Measurements from ENCODE around the gene SHISA3. TPM values are rescaled to one million over a fixed set of nuclear protein-coding genes. Genes with fewer than 3 reads are reported as not detected.

Gene SHISA3
- total and polyA plus RNA-seq, 2 of the 8 experiments (the other 6 are each of a cell fraction or from before 2014, with no cell fraction given) = 2.0 to 9.3 TPM

DNA sequence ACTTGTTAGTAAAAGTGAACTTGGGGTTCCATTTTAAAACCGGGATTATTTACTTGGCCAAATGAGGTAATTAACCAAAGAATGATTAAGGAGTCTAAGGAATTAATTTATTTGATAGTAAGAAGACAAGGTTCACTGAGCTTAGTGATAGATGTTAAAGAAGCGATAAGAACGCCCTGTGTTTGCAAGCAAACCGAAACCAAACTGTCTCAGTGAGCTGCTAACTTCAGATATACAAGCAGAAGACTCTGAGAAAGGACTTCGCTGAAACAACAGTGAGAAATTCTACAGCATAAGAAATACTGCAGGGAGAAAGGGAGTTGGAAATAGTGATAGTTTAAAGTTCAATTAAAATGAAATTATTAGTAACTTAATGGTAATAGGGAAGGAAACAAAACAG, 37.6 kb upstream of the SHISA3 start:
- Histone ChIP-seq H2BK5ac (ENCODE audit: low read depth, low read length) (no peak overlapping the region), H3K18ac (ENCODE audit: extremely low read depth, low read length) (no peak overlapping the region), H4K8ac (ENCODE audit: extremely low read depth, insufficient read depth, low read length) (no peak overlapping the region), H3K27ac (ENCODE audit: low read depth, low read length) (no peak overlapping the region), H4K20me1 (replicated peaks in 1 of 2; ENCODE audit: control insufficient read depth in 1 of 2, insufficient read depth in 2 of 2, low read length in 2 of 2) (no peaks in the 10 kb centered on the region), H4K91ac (replicated peaks; ENCODE audit: insufficient read length, low read length) (no peak overlapping the region), H3K27me3 (replicated peaks in 1 of 4; ENCODE audit: control insufficient read depth in 3 of 4, extremely low read depth in 1 of 4, insufficient read depth in 3 of 4, low read length in 3 of 4) (peaks cover 0 to 1% (median 0%) of the 10 kb centered on the region in 4 experiments; a peak in 1 of 7 replicates), H3K23ac (ENCODE audit: insufficient read length) (no peak overlapping the region), H3K36me3 (ENCODE audit: control insufficient read depth in 2 of 4, insufficient read depth in 4 of 4, low read length in 3 of 4) (no peaks in the 10 kb centered on the region), H4K5ac (ENCODE audit: insufficient read length, low read depth, low read length) (no peak overlapping the region), H3K4ac (replicated peaks; ENCODE audit: insufficient read length, low read depth, low read length) (no peak overlapping the region), H2BK20ac (ENCODE audit: low read length) (no peak overlapping the region), H2BK12ac (ENCODE audit: low read depth, low read length) (no peak overlapping the region), H3K56ac (replicated peaks; ENCODE audit: insufficient read length, low read depth, low read length) (no peak overlapping the region), H2BK120ac (replicated peaks; ENCODE audit: low read depth, low read length) (no peak overlapping the region), H3K14ac (ENCODE audit: insufficient read length) (no peak overlapping the region), H3K9ac (replicated peaks in 1 of 4; ENCODE audit: extremely low read depth in 1 of 4, low read depth in 3 of 4, low read length in 3 of 4) (no peak overlapping the region), H3K9me3 (ENCODE audit: insufficient read depth in 2 of 2, low read depth in 1 of 2, low read length in 1 of 2) (no peaks in the 10 kb centered on the region), H2BK15ac (ENCODE audit: low read length) (no peak overlapping the region), H3K4me1 (replicated peaks in 1 of 4; ENCODE audit: control insufficient read depth in 3 of 4, insufficient read depth in 4 of 4, low read length in 3 of 4) (no peaks in the 10 kb centered on the region), H2AFZ (ENCODE audit: low read length) (no peak overlapping the region), H3K4me3 (ENCODE audit: extremely low read depth in 1 of 4, insufficient read depth in 2 of 4, low read depth in 3 of 4, low read length in 4 of 4) (no peak overlapping the region), H3K79me2 (ENCODE audit: control insufficient read depth in 1 of 2, insufficient read depth in 2 of 2, low read length in 2 of 2) (no peaks in the 10 kb centered on the region), H3K79me1 (ENCODE audit: low read depth, low read length) (no peaks in the 10 kb centered on the region), H2AK5ac (ENCODE audit: low read depth, low read length) (no peak overlapping the region), H3K23me2 (ENCODE audit: low read depth, low read length) (peaks cover 2% of the 10 kb centered on the region; the same call in 1 of the 2 replicates), H3K4me2 (ENCODE audit: insufficient read depth in 1 of 2, low read depth in 2 of 2, low read length in 2 of 2) (no peak overlapping the region)
- FAIRE-seq (no peak), DNase-seq (ENCODE audit: low read depth in 1 of 2, low spot score in 2 of 2) (no peak)
- ChIA-PET POLR2A (ENCODE audit: partially characterized antibody) (interaction anchor here (1.1 kb wide), 1 partner anchor 44 kb away, joined by 3 read pairs; no protein-coding TSS in a partner anchor), CTCF (ENCODE audit: partially characterized antibody) (interaction anchor here (1.4 to 2.4 kb wide), 2 partner anchors 9 to 12 kb away, joined by 3 to 7 read pairs; no protein-coding TSS in a partner anchor)
- 87% methylated on average over 5 of the region's 5 CpGs; no CpG with 5 or more reads in 1 of the 2 experiments for whole genome bisulfite sequencing, 2 experiments (ENCODE audit: extremely low coverage in 1 of 2, insufficient coverage in 1 of 2, insufficient read length in 1 of 2, insufficient replicate concordance in 2 of 2, low coverage in 1 of 2, low lambda C conversion rate in 2 of 2, missing lambda C conversion rate in 1 of 2)
- no peak for TF ChIP-seq POU5F1 (IDR thresholded peaks at IDR 0.05; ENCODE audit: low read depth, low read length)
- no peak for TF ChIP-seq YY1 (IDR thresholded peaks at IDR 0.05; ENCODE audit: low read depth, low read length)
- TF ChIP-seq GTF2F1 (IDR thresholded peaks at IDR 0.05; ENCODE audit: borderline replicate concordance, low read depth, low read length) = no peak
- no peak for TF ChIP-seq FOSL1 (IDR thresholded peaks at IDR 0.05; ENCODE audit: insufficient read depth, low read depth, low read length)
- TF ChIP-seq, protein P1, sequence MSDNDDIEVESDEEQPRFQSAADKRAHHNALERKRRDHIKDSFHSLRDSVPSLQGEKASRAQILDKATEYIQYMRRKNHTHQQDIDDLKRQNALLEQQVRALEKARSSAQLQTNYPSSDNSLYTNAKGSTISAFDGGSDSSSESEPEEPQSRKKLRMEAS (IDR thresholded peaks at IDR 0.05) = no peak
- TF ChIP-seq HDAC6 (IDR thresholded peaks at IDR 0.05; ENCODE audit: low read depth, low read length) = no peak
- TF ChIP-seq CBX8 (IDR thresholded peaks at IDR 0.05; ENCODE audit: borderline replicate concordance, low read depth, low read length) = no peak
- TF ChIP-seq PHF8 (conservative IDR thresholded peaks at IDR 0.05; ENCODE audit: low read depth, low read length) = no peak
- TF ChIP-seq BRCA1 (IDR thresholded peaks at IDR 0.05; ENCODE audit: low read depth, low read length) = no peak
- TF ChIP-seq CHD1 (IDR thresholded peaks at IDR 0.05; ENCODE audit: low read depth, low read length) = no peak
- TF ChIP-seq CREB1 (IDR thresholded peaks at IDR 0.05) = no peak
- TF ChIP-seq RXRA (IDR thresholded peaks at IDR 0.05; ENCODE audit: insufficient read depth, low read depth, low read length) = no peak
- TF ChIP-seq, protein P2, sequence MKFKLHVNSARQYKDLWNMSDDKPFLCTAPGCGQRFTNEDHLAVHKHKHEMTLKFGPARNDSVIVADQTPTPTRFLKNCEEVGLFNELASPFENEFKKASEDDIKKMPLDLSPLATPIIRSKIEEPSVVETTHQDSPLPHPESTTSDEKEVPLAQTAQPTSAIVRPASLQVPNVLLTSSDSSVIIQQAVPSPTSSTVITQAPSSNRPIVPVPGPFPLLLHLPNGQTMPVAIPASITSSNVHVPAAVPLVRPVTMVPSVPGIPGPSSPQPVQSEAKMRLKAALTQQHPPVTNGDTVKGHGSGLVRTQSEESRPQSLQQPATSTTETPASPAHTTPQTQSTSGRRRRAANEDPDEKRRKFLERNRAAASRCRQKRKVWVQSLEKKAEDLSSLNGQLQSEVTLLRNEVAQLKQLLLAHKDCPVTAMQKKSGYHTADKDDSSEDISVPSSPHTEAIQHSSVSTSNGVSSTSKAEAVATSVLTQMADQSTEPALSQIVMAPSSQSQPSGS (IDR thresholded peaks at IDR 0.05; ENCODE audit: low read length) = no peak
